Pulmonary artery endothelial cell (primary cell): ENCODE measurements around the gene FECH. TPM values are rescaled to one million over a fixed set of nuclear protein-coding genes. Genes with fewer than 3 reads are reported as not detected.
A peak's percentile ranks its signal among the peaks of the same experiment; 100 is the strongest.

Source experiments
- DNase-seq: peaks from one replicate; pipeline ENCODE4 v3.0.0-alpha.2; 2011; ENCODE audit warnings: low read depth, low spot score
- total RNA-seq: library from RNA; depleted of rRNA; stranded (reverse); fragments of >200 nt; gene quantifications from 2 replicates; pipeline ENCODE4 v1.2.3, GENCODE V29; 2014

Gene FECH
- total RNA-seq, 1 donor from 2014 or later = 63.2 TPM

DNA sequence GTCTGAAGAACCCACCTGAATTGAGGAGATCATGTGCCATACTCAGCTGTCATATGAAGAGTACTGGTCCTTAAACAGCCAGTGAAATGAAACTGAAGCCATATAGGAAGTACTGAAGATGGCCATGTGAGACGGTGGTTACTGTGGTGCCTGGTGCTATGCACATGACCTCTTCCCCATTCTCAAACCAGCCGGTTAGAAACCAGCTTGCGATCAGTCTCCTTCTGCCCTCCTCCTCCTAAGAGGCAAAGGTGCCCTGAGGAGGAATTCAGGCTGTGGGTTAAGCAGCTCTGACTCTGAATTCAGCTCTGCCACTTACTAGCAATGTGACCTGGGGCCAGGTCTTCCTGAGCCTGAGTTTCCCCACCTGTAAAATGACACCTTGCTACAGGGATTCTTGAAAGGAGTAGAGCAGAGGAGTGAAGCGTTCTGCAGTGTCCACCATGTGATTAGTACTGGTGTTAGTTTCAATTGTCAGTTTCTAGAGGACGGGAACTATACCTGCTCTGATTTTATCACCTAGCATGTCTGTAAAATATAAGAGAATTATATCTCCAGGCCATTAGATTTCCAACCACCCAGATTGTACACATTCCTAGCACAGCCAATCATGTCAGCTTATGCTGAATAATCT, 5.1 kb downstream of the FECH start:
- no peak for DNase-seq

DNA sequence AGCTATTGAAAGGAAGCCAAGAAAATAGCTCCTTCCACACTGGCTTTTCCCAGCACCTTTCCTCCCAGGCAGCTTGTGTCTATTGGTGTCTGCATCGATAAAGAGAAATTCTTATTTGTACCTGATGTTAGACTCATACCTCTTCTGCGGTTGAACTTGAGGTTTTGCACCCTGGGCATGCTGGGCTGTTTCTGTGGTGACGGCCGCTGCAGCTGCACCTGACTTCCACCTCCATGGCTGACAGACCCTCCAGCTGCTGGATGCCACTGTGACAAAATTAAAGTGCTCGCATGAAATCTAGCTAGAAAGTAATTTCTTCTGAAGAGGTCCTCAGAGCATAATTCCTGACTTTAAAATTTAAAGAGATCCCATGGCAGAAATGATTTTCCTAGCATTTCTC, 6.6 kb downstream of the FECH start:
- no peak for DNase-seq

DNA sequence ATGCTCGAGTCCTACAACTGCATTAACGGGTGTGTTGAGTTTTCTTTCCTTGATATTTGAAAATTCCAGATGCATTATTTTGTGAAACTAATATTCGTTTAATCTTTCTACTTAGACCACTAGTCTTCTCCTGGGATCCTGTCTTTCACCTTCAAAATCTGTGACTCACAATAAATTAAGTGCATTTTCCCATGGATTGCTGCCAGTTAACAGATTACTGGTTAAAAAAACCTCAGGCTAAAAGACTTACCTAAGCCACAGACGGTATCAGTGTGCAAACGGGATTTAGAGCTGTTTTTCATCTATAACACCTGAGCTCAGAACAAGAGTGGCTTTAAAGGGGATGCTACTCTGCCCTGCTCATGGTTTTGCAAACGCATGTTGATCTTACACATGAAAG, 10.2 kb downstream of the FECH start:
- DNase-seq = no peak

DNA sequence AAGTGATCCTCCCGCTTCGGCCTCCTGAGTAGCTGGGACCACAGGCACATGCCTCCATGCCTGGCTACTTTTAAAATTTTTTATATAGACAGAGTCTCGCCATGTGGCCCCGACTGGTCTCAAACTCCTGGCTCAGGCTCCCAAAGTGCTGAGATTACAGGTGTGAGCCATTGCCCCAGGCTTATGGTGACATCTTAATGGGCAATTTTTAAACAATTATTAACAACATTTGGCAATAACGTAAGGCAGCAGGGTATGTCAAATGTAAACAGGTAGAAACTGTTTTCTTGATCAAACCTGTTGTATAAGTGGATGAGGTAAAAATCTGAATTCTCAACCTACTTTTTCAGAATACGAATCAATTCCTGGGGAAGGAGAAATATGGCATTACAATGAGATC, 11.0 kb downstream of the FECH start:
- no peak for DNase-seq

DNA sequence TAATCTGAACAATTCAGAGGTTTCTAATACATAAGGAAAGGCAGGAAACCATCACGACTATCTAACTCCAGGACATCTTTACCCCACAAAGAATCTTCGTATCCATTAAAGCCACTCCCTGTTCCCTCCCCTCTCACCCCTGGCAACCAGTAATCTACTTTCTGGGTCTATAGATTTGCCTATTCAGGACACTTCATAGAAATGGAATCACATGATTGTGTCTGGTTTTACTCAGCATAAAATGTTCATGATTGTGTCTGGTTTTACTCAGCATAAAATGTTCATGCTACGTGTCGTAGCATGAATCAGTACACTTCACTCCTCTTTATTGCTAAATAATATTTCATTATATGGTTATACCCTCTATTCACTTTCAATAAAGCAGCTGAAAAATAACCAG, 11.6 kb downstream of the FECH start:
- DNase-seq = no peak

DNA sequence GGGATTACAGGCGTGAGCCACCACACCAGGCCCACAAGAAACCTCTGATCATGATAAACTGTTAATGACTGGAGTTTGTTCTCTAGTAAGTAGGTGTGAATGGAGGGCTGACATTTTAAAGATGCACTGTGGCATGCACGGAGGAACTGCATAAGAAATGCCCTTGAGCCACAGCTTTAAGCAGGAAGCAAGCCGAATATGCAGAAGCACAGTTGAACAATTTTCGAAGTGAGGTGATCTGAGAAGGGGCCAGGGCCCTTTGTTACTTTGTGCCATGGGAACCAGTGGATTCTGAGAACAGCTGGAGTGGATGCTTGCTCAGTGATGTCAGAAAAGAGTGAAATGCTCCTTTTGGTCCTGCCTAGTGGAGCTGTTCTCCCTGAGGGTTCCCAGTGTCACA, 16.3 kb downstream of the FECH start:
- DNase-seq = no peak

DNA sequence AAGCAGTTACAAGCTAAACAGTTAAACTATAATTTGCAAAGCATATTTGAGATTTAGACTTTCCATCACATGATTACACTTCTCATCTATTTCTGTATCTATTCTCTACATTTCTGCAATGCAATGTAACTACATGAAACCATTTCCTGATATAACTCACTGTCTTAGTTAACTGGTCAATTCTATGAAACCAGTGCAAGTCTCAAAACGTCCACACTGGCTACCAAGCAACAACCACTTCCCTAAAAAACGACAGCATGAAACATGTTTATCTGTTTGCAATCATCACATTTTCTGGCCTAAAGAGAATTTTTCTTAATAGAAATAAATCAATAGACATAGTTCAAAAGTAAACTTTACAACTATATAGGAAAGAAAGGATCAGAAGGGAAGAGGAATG, 17.4 kb downstream of the FECH start:
- DNase-seq = no peak

DNA sequence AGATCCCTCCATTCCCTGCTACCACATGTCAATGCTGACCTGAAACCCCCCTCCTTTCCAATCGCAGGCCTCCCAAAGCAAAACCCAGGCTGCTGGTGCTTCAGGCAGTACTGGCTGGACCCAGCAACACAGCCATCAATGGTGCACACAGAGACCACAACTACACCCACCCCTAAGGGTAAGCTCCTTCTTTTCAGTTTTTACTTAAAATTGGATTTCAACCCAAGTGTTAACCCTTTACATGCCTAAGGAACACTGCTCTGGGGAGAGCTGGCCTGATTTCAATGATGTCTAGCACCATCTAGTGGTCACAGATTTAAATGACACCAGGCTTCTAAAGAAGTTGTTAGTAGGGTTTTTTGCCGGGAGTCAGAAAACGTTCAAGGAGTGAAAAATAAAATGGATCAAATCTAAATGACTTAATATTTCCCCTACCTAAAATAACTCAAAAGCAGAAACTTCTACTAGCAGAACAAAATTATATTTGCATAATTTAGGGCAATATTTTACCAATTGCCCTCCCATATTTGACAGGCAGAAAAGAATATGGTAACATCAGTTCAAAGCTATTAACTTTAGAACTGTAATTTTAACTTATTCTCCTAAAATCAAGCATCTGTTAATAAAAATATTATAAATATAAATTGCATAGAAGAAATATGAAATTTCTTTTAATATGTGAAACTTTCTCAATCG, 24.6 kb downstream of the FECH start:
- DNase-seq = peak; percentile 5

DNA sequence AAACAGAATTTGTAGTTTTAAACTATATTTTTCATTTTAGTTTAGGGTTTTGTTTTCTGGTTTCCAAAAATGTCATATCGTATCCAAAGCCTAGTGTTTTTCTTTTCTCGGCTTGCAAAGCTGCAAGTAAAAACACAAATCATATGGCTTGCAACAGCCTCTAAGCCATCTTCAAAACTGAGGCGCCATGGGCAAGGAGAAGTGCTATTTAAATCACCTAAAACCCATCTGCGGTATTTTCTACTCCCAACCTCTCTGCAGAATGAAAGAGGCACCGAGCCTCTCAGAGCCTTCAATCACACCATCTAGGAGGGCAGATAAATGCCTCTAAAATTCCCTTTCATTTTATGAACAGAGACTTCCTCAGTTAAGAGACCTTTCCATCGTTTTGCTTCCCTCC, 25.2 kb downstream of the FECH start:
- DNase-seq = no peak

DNA sequence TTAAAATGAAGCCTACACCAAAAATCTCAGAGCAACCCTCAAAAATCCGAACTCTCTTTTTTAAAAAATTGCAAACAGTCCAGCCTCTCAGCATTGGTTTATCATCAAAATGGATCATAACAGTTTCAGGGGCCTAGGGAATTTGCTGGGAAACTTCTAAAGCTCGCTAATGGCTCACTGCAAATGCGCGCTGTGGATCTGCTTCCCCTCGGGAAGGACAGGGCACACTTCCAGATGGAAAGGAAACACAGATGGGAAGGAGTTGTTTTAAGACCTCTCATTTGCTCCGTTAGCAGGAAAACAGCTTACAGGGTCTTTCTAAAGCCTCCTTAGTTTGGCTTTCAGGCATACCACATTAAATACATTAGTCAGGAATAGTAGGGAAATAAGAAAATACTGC, 27.2 kb downstream of the FECH start:
- no peak for DNase-seq

DNA sequence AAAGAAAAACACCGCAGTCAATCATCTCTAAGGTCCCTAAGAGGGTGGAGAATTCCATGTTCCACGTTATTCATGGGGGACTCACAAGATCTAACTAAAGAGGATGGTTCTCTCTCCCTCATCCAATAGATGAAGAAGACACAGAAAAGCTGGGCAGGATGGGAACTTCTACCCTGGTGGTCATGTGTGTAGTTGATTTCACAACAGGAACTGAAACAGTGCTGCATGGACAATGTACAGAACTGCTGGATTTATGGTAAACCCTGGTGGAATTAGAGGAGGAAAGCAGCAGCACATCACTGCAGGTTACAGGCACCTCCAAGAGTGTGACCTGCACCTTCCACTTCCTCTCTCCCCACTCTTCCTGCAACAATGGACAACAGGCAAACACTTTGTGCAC, 31.4 kb downstream of the FECH start:
- no peak for DNase-seq

DNA sequence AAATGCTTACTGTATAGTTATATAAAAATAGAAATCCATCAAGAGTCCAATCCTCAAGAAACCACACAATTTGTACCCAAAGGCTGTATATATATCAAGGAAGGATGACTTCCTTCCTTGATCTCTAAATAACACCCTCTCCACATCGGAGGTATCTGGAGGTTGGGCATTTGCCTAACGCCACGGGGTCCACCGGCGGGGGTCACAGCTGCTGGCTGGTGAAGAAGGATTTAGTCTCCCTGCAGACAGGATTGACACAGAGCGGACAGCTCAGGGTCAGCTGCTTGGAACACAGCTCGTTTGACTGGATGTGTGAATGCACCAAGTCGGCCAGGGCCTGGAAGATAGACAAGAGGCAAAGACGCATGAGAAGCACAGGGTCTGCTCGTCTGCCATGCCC, 36.0 kb downstream of the FECH start:
- no peak for DNase-seq

DNA sequence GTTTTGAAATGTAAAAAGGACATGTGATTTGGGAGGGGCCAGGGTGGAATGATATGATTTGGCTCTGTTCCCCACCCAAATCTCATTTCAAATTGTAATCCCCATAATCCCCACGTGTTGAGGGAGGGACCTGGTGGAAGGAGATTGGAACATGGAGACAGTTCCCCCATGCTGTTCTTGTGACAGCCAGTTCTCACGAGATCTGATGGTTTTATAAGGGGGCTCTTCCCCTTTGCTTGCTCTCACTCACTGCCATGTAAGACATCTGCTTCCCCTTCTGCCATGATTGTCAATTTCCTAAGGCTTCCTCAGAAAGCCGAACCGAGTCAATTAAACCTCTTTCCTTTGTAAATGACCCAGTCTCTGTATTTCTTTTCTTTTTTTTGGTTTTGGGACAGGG, 39.2 kb downstream of the FECH start:
- DNase-seq = no peak

DNA sequence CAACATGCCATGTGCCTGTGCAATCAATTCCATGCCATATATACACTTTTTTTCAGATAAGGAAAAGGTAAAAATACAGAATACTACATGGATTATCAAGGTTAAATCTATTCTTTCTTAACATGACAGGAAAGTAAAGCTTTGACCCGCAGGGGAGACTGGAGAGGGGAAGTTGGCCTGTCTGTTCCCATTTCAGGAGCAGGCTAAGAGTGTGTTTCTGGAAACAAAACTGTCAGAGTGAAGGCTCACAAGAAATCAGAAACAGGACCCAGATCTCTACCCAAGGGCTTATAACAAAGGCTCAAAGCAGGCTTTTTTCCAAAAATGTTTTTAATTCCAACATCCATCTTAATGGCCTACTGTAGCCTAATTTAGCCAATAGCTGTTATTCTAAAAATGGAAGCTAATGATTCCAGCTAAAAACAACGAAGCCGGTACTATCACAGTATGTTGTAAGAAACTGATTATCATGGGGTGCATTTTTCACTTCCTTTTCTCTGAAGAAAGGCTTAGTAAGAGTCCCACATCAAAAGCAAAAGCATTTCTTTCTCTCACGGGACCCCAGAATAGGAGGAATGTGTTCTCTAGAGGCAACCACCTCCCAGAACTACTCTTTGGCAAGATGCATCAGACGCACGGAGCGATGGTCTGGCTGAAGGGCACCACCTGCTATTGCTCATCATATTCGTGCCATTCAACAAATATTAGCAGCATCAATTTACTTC, 41.4 kb downstream of the FECH start:
- DNase-seq = no peak

DNA sequence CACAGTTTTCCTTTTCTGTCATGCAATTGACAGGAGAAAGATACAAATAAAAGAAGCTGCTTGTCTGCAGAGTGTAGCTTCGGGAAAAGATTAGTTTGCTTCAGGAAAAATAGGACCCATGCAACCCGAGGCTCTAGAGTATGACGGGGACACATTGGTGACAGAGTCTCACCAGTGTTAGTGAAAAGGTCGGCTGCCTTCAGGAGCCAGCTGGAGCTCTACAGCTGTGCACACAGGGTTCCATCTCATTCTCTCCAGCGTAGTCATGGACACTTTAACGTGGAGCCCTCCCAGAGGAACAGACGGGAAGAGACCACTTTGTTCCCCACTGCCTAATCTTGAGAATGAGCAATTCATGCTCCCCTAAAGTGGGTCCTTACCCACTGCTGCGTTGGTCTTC, 42.9 kb downstream of the FECH start:
- DNase-seq = no peak

DNA sequence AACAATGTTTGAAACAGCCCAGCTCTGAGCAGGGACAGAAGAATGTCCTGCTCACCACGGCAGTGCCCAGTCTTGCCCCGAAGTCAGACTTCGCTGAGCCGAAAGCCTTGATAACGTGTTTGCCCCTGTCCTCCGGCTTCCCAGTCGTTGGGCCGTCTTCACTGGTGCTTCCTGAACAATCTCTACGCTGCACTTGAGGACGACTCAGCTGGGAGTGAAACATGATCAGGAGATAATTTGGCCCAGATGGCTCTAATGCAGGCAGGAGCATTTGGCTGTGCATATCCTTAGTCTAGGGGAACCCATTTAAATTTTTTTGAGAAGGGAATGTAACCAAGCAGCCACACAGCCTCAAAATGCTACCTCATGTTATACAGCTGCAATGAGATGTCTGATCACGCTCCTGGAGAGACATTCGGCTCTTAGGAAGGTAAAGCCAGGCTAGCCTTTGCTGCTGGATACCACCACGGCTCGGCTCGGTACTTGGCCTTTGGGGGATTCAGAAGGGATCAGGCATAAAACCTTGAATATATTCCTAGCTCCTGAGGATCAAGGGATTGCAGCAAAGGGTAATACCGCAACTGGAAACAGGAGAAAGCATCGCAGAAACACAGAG, 43.6 kb downstream of the FECH start:
- no peak for DNase-seq

DNA sequence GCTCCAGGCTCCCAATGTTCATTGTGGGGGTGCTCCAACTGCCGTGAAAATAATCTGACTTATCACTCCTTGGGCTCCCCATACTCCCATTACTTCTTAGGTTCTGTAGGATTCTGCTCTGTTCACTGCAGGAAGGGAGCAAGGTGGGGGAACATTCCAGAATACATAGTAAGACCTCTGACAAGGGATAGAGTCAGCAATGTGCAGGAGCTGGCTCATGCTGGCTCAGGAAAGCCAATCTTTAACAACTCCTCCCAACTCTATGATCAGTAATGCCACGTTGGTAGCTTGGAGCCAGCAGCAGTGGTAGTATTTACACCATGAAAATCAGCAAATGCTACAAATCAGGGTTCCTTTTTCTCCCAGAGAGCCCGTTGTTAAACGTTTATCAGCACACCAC, 44.4 kb downstream of the FECH start:
- DNase-seq = no peak

DNA sequence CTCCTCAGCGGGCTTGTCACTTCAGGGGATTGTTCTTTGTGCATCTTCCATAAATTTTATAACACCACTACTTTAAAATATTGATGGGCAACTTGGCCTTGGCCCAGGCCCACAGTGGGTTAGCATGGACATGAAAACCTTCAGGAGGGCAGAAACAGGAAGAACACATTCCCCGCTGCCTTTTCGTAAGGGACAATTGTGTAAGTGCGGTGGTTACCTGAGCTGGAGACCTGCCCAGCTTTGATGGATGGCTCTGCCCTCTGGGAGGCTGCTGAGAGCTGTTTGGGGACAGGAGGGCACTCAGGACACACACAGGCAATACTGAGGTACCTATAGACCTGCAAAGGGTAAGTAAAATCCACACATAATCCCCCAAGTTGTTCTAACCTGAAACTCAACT, 46.8 kb downstream of the FECH start:
- DNase-seq = no peak

DNA sequence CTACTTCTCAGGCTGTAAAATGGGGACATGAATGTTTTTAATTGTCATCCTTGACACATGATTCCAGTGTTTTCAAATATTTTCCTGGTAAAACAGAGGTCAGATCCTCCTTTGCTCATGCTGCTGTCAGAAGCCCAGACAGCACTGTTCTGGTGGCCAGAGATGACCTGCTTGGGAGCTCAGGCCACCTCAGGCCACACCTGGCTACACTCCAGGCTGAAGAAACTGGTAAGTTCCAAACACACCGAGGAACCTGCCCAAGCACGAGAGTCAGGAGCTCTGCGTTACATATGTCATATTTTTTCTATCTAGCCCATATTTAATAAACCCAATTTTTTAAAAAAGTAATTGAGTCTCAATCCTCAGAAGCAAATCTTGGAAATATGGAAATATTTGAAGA, 47.9 kb downstream of the FECH start:
- DNase-seq = no peak

DNA sequence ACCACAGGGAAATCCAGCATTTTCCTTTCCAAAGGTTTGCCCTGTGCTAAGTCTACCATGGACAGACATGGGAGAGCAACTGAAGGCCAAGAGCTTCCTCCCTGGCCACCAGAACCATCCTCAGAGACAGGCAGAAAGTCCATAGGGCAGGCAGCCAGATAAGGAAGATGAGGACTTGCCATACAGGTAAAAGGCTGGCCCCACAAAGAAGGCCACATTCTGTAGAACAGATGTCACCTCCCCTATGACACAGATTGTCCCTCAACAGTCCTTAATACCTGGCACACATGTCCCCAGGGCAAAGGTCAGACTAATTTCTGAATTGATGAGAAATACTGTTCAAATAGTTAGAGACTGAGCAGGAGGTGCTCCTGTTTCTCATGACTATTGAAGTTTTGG, 52.0 kb downstream of the FECH start:
- DNase-seq = no peak

DNA sequence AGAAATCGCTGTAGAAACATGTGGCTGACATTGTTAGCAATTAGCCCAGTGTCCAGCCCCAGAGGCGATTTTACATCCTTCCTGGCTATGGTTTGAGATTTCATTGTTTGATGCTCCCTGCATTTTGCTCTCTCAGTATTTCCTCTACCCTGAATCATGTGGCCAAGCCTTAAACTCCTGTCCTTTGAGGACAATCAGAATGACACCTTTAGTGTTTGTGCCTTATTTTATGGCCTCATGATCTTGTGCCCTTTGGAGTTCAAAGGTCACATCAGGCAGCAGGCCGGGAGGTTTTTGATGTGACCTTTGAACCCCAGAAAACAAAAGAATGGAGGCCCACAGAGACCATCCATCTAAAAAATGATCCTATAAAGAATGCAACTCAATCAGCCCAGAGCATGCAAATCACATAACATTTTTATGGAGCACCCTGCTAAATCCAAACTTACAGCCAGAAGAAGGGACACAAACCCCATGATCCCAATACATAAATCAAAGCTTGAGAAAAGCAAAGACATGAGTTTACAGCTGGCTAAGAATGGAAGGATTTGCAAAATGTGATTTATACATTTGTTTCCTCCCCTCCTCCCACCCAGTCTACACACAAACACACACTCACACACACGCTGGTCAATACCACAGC, 52.5 kb downstream of the FECH start:
- no peak for DNase-seq
